HG03439 (cell line): ENCODE results near the gene CAPN3.
"Not testable (repeated sequence)": the region's sequence is repeated elsewhere in the genome, so short reads cannot be mapped to it uniquely, and the experiment has no call there.

Source experiments
- ATAC-seq: cut with Tn5 transposase; IDR thresholded peaks from one replicate; pipeline ENCODE4 v1.9.1; 2021; ENCODE audit warnings: mild to moderate bottlenecking, moderate library complexity; ENCODE audit not compliant: unreplicated experiment

CAPN3 gene

DNA sequence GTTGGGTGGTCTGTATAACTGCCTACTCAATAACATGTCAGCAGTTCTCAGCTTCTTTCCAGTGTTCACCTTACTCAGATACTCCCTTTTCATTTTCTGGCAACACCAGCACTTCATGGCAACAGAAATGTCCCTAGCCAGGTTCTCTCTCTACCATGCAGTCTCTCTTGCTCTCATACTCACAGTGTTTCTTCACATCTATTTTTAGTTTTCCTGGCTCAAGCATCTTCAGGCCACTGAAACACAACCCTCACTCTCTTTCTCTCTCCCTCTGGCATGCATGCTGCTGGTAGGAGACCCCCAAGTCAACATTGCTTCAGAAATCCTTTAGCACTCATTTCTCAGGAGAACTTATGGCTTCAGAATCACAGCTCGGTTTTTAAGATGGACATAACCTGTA, at the start of gene CAPN3:
Gene CAPN3, plus strand, starts transcription at position 253 of the 400 bp plus-strand sequence. CDS start 305 bp downstream, outside the sequence.
- ATAC-seq, result no peak

DNA sequence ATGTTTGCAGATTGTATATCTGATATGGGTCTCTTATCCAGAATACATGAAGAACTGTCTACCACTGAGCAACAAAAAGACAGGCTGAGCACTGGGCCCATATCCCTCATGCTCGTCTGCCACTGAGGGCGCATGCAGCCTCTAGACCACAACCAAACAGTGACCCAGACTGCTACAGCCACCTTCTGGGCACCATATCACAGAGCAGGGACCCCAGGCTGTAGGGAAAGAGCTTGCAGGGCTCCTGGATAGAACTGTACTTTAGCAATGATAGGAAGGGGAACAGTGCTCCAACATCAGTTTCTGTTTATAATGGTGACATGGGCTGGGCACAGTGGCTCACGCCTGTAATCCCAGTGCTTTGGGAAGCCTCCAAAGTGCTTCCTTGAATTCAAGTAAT, 45.8 kb upstream of the CAPN3 start:
- ATAC-seq, result no peak

DNA sequence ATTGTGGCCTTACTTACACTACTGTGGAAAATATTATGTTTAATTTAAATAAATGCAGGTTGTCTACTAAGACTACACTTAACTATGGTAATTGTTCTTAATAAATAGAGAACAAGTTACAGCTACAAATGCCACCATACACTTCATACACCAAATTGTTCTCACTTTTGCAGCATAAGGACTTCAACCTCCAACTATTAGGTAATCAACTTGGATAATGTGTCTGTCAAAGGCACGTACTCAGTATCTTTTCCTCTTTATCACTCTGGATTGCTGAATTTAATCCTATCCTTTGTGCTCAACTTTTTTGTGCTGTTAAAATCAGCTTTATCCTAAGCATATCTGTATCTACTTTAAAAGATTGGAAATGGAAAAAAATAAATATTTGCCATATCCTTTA, 44.5 kb upstream of the CAPN3 start:
- ATAC-seq, result no peak

DNA sequence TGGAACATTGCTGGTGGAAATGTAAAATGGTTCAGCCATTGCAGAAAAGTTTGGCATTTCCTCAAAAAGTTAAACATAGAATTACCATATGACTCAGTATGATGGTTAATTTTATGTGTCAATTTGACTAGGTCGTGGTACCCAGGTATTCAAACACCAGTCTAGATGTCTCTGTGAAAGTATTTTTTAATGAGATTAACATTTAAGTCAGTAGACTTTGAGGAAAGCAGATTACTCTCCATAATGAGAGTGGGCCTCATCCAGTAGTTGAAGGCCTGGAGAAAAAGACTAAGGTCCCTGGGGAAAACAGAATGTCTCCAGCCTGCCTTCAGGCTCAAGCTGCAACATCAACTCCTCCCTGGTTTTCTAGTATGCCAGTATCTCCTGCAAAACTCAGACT, 43.8 kb upstream of the CAPN3 start:
- ATAC-seq, result no peak

DNA sequence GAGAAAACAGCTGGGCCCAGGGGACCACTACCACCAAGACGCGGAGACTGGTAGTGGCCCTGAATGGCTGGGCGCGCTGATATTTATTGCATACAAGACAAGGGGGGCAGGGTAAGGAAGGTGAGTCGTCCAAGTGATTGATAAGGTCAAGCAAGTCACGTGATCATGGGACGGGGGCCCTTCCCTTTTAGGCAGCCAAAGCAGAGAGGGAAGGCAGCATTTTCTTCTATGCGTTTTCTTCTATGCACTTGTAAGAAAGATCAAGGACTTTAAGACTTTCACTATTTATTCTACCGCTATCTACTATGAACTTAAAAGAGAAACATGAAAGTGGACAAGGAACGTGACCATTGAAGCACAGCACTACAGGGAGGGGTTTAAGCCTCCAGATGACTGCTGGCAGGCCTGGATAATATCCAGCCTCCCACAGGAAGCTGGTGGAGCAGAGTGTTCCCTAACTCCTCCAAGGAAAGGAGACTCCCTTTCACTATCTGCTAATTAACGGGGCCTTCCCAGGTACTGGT, 43.0 kb upstream of the CAPN3 start:
- not testable (repeated sequence) for ATAC-seq

DNA sequence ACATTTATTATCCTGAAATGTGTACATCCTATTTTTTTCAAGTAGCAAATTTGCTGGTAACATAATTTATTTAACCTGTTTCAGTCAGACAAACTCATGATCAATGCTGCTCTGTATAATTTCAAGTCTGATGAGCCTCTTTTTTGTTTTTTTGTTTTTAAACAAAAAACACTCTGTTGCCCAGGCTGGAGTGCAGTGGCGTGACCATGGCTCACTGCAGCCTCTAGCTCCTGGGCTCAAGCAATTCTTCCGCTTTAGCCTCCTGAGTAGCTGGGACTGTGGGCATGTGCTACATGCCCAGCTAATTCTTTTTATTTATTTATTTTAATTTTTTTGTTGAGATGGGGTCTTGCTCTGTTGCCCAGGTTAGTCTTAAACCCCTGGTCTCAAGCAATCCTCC, 40.1 kb upstream of the CAPN3 start:
- no peak for ATAC-seq

DNA sequence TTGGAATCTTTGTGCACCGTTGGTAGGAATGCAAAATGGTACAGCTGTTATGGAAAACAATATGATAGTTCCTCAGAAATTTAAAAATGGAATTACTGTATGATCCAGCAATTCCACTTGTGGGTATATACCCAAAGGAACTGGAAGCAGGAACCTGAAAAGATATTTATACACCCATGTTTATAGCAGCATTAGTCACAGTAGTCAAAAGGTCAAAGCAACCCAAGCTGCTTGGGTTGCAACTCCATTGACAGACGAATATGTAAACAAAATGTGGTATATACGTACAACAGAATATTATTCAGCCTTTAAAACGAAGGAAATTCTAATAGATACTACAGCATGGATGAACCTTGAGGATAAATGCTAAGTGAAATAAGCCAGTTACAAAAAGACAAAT, 35.0 kb upstream of the CAPN3 start:
- ATAC-seq, result no peak

DNA sequence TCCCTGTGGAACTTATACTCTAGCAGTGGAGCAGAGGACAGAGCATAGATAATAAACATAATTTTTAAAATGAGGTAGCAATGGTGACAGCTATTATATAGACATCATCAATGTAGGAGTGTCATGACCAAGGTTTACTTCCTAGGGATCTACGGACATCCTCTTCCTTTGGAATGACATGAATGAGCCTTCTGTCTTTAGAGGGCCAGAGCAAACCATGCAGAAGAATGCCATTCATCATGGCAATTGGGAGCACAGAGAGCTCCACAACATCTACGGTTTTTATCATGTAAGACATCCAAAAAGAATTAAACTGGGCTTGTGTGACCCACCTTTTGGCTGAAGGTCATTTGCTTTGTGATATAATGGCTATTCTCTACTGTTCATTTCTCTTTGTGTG, 30.1 kb upstream of the CAPN3 start:
- ATAC-seq, result no peak

DNA sequence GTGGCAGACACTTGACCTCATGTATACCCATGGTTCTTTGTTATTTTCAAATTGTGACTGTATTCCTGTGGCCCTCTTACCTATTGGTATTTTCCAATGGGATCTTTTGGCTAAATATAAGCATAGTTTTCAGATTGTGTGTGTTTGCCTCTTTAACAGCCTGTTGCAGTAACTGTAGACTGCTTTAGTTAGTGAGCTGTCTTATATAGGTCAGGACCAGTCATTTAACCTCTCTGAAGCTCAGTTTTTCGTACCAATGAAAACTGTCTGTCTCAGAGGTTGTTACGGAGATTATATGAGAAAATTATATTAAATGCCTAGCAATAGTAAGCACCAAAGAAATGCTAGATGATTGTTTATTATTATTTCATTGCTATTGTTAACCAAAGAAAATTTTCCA, 29.3 kb upstream of the CAPN3 start:
- no peak for ATAC-seq

DNA sequence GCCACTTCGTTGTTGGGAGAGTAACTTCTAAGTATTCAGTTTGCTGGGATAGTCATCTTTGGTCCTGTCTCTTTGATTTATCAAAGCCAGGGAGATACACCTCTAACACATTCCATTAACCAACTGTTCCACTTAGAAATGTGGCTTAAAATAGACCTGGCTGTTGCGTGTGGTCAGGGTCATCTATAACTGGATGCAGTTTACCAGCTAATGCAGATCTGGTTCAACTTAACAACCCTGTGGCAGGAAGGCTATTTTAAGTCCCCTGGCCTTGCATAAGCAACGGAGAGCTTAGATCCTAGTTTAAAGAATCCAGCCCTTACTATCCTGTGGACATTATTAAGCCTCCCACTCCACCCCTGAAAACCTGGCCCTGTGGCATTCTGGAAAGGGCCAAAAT, 28.1 kb upstream of the CAPN3 start:
- ATAC-seq, result no peak

DNA sequence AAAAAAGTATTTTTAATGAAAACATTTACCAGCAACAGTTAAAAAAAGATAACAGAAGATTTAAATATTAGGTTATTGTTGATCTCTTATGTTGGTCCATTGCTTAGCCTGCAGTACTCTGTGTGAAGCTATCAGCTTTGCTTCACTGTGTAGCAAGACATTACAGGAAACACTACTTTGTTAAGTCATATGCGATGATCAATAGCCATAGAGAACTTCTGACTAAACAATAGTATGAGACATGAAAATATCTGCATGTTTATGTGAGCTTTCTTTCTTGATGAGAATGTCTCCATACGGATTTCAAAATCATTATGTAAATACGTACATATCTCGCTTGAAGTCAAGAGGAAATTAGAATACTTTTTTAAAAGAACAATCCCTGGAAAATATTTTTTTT, 27.0 kb upstream of the CAPN3 start:
- no peak for ATAC-seq

DNA sequence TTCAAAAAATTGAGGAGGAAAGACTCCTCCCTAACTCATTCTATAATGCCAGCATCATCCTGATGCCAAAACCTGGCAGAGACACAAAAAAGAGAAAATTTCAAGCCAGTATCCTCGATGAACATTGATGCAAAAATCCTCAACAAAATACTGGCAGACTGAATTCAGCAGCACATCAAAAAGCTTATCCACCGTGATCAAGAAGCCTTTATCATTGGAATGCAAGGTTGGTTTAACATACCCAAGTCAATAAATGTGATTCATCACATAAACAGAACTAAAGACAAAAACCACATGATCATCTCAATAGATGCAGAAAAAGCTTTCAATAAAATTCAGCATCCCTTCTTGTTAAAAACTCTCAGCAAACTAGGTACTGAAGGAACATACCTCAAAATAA, 24.2 kb upstream of the CAPN3 start:
- ATAC-seq, result no peak

DNA sequence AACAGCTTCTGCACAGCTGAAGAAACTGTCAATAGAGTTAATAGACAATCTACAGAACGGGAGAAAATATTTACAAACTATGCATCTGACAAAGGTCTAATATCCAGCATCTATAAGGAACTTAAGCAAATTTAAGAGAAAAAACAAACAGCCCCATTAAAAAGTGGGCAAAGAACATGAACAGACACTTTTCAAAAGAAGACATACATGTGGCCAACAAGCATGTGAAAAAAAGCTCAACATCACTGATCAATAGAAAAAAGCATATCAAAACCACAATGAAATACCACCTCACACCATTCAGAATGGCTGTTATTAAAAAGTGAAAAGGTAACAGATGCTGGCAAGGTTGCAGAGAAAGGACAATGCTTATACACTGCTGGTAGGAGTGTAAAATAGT, 22.7 kb upstream of the CAPN3 start:
- ATAC-seq, result not testable (repeated sequence)

DNA sequence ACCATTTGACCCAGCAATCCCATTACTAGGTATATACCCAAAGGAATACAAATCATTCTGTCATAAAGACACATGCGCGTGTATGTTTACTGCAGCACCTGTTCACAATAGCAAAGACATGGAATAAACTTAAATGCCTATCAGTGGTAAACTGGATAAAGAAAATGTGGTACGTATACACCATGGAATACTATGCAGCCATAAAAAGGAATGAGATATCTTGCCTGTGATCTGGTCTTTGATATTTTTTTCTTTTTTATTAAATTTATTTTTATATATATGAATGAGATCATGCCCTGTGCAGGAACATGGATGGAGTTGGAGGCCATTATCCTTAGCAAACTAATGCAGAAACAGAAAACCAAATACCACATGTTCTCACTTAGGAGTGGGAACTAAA, 22.2 kb upstream of the CAPN3 start:
- not testable (repeated sequence) for ATAC-seq

DNA sequence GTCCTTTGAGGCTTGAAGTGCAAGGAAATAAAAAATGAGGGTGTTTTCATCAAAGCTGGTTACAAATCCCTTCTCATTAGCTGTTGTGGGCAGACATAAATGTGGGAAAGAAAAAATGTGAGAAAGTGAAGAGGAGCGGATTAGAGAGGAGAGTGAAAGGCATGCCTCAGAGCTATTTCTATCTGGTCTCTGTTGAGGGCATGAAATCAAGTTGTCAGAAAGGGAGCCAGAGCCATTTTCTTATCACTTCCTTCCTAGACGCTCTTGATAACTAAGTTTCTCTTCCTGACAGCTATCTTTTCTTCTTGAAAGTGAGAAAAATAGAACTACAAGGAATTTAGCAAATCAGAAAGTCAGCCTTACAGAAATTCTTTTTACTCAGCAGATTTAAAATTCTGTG, 20.8 kb upstream of the CAPN3 start:
- ATAC-seq, result no peak

DNA sequence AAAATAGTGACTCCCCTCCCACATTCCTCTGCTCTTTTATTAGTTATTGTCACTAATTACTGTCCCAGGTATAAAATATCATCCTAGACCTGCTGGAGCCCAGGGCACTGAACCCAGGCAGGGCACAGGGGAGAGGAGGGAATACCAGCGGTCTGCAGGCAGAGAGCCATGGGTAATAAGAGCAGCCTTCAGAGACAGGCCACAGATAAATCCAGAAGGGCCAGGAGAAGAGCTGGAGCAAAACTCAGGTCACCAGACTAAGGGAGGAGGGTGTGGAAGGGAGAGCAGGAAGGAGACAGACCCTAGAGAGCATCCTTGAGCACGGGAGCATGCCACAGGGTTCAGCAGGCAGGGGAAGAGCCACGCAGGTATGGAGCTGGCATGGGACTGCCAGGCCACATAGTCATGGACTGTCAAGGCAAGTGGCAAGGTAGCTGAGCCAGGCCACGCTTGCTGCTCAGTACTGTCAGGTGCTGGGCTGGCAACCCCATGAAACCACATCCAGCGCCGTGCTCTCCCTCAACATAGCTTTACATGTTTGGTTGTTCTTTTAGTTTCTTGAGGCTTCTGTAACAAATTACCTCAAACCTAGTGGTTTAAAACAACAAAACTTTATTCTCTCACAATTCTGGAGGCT, 15.6 kb upstream of the CAPN3 start:
- ATAC-seq, result no peak

DNA sequence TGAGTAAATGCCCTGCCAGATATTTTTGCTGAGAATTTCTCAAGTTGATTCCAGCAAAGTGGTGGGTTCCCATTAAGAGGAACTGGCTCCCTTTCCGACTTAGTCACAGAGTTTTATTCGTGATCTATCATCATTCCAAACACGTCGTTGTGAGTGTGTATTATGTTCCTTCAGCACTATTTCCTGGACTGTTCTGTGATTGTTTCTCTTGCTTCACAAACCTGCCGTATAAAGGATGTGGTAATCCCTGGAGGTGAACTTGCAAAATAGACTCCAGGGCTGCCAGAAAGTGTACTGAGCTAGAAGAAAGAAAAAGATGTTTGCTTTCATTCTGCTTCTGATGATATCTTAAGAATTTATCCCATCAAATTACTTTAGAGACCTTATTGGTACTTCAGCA, 14.5 kb upstream of the CAPN3 start:
- no peak for ATAC-seq

DNA sequence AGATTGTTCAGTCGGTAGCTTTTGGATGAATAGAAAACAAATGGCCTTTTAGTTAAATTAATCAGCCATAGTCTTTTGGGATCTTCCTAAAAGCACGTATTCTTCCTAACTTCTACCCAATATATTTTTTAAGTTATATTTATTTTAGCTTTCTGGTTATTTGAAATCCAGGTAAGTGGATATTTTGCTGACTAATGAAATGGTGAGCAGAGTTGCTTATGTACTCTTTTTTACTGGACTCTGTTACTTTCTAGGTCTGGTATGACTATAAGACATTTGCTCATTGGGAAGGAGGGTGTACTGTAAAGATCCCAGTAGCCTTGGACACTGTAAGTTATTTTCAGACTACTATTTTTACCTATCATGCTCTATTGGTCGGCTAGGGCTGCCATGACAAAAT, 13.8 kb upstream of the CAPN3 start:
- ATAC-seq, result no peak

DNA sequence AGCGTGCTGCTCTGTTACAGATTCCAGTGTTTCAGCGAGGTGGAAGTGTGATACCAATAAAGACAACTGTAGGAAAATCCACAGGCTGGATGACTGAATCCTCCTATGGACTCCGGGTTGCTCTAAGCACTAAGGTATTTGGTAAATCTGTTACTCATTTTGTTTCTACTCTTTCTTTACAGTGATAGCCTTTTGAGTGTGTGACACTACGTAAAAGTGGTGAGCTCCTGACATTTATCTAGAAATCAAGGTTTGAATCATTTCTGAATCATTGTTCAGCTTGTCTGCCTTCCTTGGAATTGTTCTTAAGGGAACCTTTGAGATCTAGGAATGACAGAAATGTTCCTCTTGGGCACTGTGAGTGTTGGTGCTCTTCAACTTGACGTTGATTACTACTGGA, 11.2 kb upstream of the CAPN3 start:
- ATAC-seq, result no peak

DNA sequence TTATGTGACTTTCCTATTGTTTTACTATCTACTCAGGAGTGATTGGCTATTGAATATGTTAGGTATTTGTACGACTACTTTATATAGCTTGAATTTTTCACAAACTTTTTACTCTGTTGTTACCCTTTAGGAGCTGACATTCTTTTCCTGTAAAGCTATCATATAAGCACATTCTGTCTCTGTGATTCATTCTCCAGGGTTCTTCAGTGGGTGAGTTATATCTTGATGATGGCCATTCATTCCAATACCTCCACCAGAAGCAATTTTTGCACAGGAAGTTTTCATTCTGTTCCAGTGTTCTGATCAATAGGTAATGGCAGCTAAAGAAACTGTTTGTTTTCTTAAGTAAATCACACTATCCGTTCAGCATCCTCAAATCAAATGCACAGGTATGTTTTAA, 10.1 kb upstream of the CAPN3 start:
- ATAC-seq, result no peak

DNA sequence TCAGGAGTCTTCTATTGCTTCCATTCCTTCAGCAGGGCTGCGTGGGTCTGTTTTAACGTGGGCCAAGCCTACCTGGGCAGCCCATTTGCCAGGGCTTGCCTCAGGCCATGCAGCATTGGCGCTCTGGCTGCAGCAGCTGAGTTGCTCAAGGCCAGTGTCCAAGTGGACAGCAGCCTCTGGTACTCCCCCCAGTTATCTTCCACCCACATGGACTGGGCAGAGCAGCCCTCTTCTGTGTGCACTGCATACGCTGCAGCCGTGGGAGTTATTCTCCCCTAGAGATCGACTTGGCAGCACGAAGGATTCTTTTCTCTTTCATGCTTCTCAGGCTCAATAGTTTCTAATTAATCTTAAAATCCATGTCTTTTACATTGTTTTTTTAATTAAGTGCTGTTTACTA, 6.9 kb upstream of the CAPN3 start:
- ATAC-seq, result no peak

DNA sequence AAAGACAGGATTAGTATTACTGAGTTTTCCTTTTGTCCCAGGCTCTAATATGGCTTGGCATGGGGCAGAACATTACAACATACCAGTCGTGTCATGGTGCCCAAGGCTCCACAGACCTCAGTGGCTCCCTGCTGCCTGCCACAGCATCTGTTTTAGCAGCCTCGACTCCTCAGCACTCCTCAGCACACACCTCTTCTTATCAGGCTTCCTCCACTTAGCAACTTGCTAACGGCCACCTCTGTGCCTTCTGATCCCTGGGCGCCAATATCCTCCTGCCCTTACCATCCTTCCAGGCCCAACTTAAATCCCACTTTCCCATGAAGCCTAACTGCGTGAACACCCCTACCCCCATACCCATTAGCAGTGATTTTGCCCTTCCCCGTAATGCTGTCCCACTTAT, 6.2 kb upstream of the CAPN3 start:
- no peak for ATAC-seq

DNA sequence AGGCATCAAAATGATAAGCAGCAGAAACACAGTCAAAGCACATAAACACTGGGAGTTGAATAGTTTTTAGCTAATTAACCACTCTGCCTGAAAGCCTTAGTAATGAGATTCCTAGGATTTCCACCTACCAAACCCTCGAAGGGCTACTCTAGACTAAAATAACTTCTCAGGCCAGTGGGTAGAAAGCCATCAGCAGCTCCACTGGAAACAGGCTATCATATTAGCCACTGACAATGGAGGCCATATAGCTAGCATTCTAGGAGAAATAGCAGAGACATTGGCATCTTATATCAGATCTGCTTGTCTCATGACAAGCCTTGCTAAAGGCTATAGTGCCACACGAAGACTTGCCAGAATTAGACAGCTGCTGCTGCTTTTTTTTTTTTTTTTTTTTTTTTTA, 4.5 kb upstream of the CAPN3 start:
- no peak for ATAC-seq
